ENCODE measurements around the gene SPART.

DNA sequence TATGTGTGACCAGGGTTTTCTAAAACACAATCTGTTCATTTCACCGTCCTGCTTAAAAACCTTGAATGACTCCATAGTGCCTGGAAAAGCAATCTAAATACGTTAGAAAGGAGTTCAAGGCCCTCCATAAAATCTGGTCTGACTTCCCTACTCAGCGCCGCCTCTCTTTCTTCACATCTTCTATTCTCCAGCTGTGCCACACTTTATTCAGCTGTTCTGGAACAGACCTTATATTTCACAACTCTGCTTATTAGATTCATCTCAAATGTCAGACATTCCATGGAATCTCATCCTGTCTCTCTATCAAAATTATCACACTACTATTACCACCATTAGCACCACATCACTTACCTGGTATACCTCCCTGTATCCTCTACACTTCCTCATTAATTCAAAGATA, 19.8 kb upstream of the SPART start:
- no peak for TF ChIP-seq MEF2A (IDR thresholded peaks at IDR 0.05; ENCODE audit: control insufficient read depth, low read depth, low read length)
- TF ChIP-seq, protein P1, sequence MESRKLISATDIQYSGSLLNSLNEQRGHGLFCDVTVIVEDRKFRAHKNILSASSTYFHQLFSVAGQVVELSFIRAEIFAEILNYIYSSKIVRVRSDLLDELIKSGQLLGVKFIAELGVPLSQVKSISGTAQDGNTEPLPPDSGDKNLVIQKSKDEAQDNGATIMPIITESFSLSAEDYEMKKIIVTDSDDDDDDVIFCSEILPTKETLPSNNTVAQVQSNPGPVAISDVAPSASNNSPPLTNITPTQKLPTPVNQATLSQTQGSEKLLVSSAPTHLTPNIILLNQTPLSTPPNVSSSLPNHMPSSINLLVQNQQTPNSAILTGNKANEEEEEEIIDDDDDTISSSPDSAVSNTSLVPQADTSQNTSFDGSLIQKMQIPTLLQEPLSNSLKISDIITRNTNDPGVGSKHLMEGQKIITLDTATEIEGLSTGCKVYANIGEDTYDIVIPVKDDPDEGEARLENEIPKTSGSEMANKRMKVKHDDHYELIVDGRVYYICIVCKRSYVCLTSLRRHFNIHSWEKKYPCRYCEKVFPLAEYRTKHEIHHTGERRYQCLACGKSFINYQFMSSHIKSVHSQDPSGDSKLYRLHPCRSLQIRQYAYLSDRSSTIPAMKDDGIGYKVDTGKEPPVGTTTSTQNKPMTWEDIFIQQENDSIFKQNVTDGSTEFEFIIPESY (CRISPR knock-in tag; IDR thresholded peaks at IDR 0.05), result no peak
- TF ChIP-seq TAF1 (IDR thresholded peaks at IDR 0.05; ENCODE audit: control insufficient read depth, extremely low read depth, insufficient read depth, low read length, severe bottlenecking), result no peak
- TF ChIP-seq POLR2AphosphoS5 (IDR thresholded peaks at IDR 0.05; ENCODE audit: control insufficient read depth, insufficient read depth, low read depth, low read length), result no peak
- TF ChIP-seq, protein P2, sequence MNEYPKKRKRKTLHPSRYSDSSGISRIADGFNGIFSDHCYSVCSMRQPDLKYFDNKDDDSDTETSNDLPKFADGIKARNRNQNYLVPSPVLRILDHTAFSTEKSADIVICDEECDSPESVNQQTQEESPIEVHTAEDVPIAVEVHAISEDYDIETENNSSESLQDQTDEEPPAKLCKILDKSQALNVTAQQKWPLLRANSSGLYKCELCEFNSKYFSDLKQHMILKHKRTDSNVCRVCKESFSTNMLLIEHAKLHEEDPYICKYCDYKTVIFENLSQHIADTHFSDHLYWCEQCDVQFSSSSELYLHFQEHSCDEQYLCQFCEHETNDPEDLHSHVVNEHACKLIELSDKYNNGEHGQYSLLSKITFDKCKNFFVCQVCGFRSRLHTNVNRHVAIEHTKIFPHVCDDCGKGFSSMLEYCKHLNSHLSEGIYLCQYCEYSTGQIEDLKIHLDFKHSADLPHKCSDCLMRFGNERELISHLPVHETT (CRISPR knock-in tag; conservative IDR thresholded peaks at IDR 0.05 in 1 of 2, IDR thresholded peaks at IDR 0.05 in 1 of 2), result no peak
- TF ChIP-seq CTCF (IDR thresholded peaks at IDR 0.05 in 2 of 3, conservative IDR thresholded peaks at IDR 0.05 in 1 of 3; ENCODE audit: insufficient read depth in 2 of 3, low read depth in 1 of 3, low read length in 3 of 3), result no peak
- TF ChIP-seq FOXK2 (conservative IDR thresholded peaks at IDR 0.05 in 1 of 2, IDR thresholded peaks at IDR 0.05 in 1 of 2; ENCODE audit: low read depth in 2 of 2), result no peak
- TF ChIP-seq RFX5 (IDR thresholded peaks at IDR 0.05; ENCODE audit: low read depth, low read length), result no peak

Measured in K562 (cell line).